ENCODE data around the gene SLX4.

SLX4 gene

GRCh38 chr16:3601614-3602319 is 9.6 kb downstream of the SLX4 start:
- in situ Hi-C loops (cut with MboI; ENCODE audit: low sequenced_read_pairs) = no loop called here

- in situ Hi-C loops (cut with MboI; ENCODE audit: low sequenced_read_pairs) = no loop called here
Measured at GRCh38 chr16:3599922-3600321, 11.5 kb downstream of the SLX4 start.

- in situ Hi-C loops (cut with MboI; ENCODE audit: low sequenced_read_pairs) = no loop called here
Measured at GRCh38 chr16:3599121-3599520, 12.3 kb downstream of the SLX4 start.

GRCh38 chr16:3598236-3598635 is 13.2 kb downstream of the SLX4 start:
- in situ Hi-C loops (cut with MboI; ENCODE audit: low sequenced_read_pairs) = no loop called here

GRCh38 chr16:3597676-3598075 is 13.7 kb downstream of the SLX4 start:
- in situ Hi-C loops (cut with MboI; ENCODE audit: low sequenced_read_pairs) = no loop called here

GRCh38 chr16:3597226-3597625 is 14.2 kb downstream of the SLX4 start:
- in situ Hi-C loops (cut with MboI; ENCODE audit: low sequenced_read_pairs) = no loop called here

GRCh38 chr16:3596101-3596861 is 15.1 kb downstream of the SLX4 start:
- in situ Hi-C loops (cut with MboI; ENCODE audit: low sequenced_read_pairs) = no loop called here

- in situ Hi-C loops (cut with MboI; ENCODE audit: low sequenced_read_pairs) = no loop called here
Measured at GRCh38 chr16:3595521-3596021, 15.8 kb downstream of the SLX4 start.

- in situ Hi-C loops (cut with MboI; ENCODE audit: low sequenced_read_pairs) = no loop called here
Measured at GRCh38 chr16:3595110-3595486, 16.3 kb downstream of the SLX4 start.

- in situ Hi-C loops (cut with MboI; ENCODE audit: low sequenced_read_pairs) = no loop called here
Measured at GRCh38 chr16:3594316-3595109, 16.9 kb downstream of the SLX4 start.

GRCh38 chr16:3592559-3592958 is 18.8 kb downstream of the SLX4 start:
- in situ Hi-C loops (cut with MboI; ENCODE audit: low sequenced_read_pairs) = no loop called here

GRCh38 chr16:3591991-3592390 is 19.4 kb downstream of the SLX4 start:
- in situ Hi-C loops (cut with MboI; ENCODE audit: low sequenced_read_pairs) = no loop called here

- in situ Hi-C loops (cut with MboI; ENCODE audit: low sequenced_read_pairs) = no loop called here
Measured at GRCh38 chr16:3591436-3591803, 20.0 kb downstream of the SLX4 start.

GRCh38 chr16:3590736-3591435 is 20.5 kb downstream of the SLX4 start:
- in situ Hi-C loops (cut with MboI; ENCODE audit: low sequenced_read_pairs) = no loop called here

GRCh38 chr16:3589991-3590701 is 21.3 kb downstream of the SLX4 start:
- in situ Hi-C loops (cut with MboI; ENCODE audit: low sequenced_read_pairs) = no loop called here

GRCh38 chr16:3589441-3589921 is 21.9 kb downstream of the SLX4 start:
- in situ Hi-C loops (cut with MboI; ENCODE audit: low sequenced_read_pairs) = no loop called here

- in situ Hi-C loops (cut with MboI; ENCODE audit: low sequenced_read_pairs) = no loop called here
Measured at GRCh38 chr16:3589001-3589400, 22.4 kb downstream of the SLX4 start.

- in situ Hi-C loops (cut with MboI; ENCODE audit: low sequenced_read_pairs) = no loop called here
Measured at GRCh38 chr16:3587547-3588110, 23.8 kb downstream of the SLX4 start.

GRCh38 chr16:3584412-3584811 is 27.0 kb downstream of the SLX4 start:
- in situ Hi-C loops (cut with MboI; ENCODE audit: low sequenced_read_pairs) = no loop called here

All from HL-60/S4 treated with phorbol 12-myristate 13-acetate at 8.2 ng/mL for 4 days and 3 days (cell line).